C4-2B (cell line): ENCODE measurements around the gene SNX15.

ENCODE experiments used
- H3K27ac ChIP-seq: fragments of 450-650 bp; 2 replicates; pipeline ENCODE4 v1.5.1; 2017
- CTCF ChIP-seq: fragments of 450-650 bp; conservative IDR thresholded peaks from 2 replicates; pipeline ENCODE4 v1.5.1; 2017; ENCODE audit warnings: mild to moderate bottlenecking
- ZFX ChIP-seq: fragments of 450-650 bp; IDR thresholded peaks from 2 replicates; pipeline ENCODE4 v1.6.1; 2017

The SNX15 gene

GRCh38 chr11:65085446-65085845 lies 58.2 kb downstream of the SNX15 start:
- TF ChIP-seq ZFX (no peak), CTCF (no peak)
- no peak overlapping the region; the same call in 1 of the 2 replicates for H3K27ac ChIP-seq

GRCh38 chr11:65086809-65087208 lies 59.6 kb downstream of the SNX15 start:
- no peak overlapping the region for H3K27ac ChIP-seq

GRCh38 chr11:65087216-65087615 lies 60.0 kb downstream of the SNX15 start:
- TF ChIP-seq CTCF (no peak), ZFX (no peak)
- H3K27ac ChIP-seq, result no peak overlapping the region

More at GRCh38 chr11:65086809-65087208, 59.6 kb downstream of the SNX15 start:
- no peak for TF ChIP-seq CTCF
- TF ChIP-seq ZFX, result no peak

GRCh38 chr11:65087827-65088226 lies 60.6 kb downstream of the SNX15 start:
- TF ChIP-seq ZFX (no peak), CTCF (no peak)

GRCh38 chr11:65089621-65090020 lies 62.4 kb downstream of the SNX15 start:
- TF ChIP-seq ZFX, result no peak
- no peak for TF ChIP-seq CTCF
- H3K27ac ChIP-seq, result no peak overlapping the region

More at GRCh38 chr11:65087827-65088226, 60.6 kb downstream of the SNX15 start:
- H3K27ac ChIP-seq, result no peak overlapping the region
